GM18498 (cell line): ENCODE results near the gene RTL1.

ENCODE experiments used
- ATAC-seq: cut with Tn5 transposase; IDR thresholded peaks from one replicate; pipeline ENCODE4 v1.9.1; 2021; ENCODE audit warnings: mild to moderate bottlenecking, moderate library complexity; ENCODE audit not compliant: unreplicated experiment

The RTL1 gene

GRCh38 chr14:100836311-100836805 is 67.2 kb downstream of the RTL1 start:
- no peak for ATAC-seq

- no peak for ATAC-seq
These were observed 67.8 kb downstream of the RTL1 start for GRCh38 chr14:100835548-100836310.

- no peak for ATAC-seq
These were observed 68.6 kb downstream of the RTL1 start for GRCh38 chr14:100834794-100835547.

GRCh38 chr14:100834082-100834793 is 69.3 kb downstream of the RTL1 start:
- no peak for ATAC-seq

- ATAC-seq, result no peak
These were observed 71.1 kb downstream of the RTL1 start for GRCh38 chr14:100832311-100832960.

GRCh38 chr14:100830681-100831080 is 72.8 kb downstream of the RTL1 start:
- ATAC-seq, result no peak
